OCI-LY1 (cell line): ENCODE results near the gene FETUB.
A peak's percentile ranks its signal among the peaks of the same experiment; 100 is the strongest.

Experiments
- H2AFZ ChIP-seq: fragments of 200-600 bp; sonication (generic), shearing (Covaris generic); 2 replicates; pipeline ENCODE4 v1.6.0; 2014; ENCODE audit warnings: antibody characterized with exemption, mild to moderate bottlenecking, low read length
- H3F3A ChIP-seq: fragments of 200-600 bp; sonication (generic), shearing (Covaris generic); 2 replicates; pipeline ENCODE4 v1.6.0; 2014; ENCODE audit warnings: mild to moderate bottlenecking, antibody characterized with exemption, low read length, moderate library complexity; ENCODE audit not compliant: insufficient read depth
- H3K27ac ChIP-seq: fragments of 200-600 bp; sonication (generic); 2 replicates; pipeline ENCODE4 v1.5.1; 2014; ENCODE audit warnings: low read length, mixed run types, mild to moderate bottlenecking, low read depth; ENCODE audit not compliant: poor library complexity, severe bottlenecking
- H3K27me3 ChIP-seq: fragments of 200-600 bp; sonication (generic); 2 replicates; pipeline ENCODE4 v1.6.0; 2014; ENCODE audit warnings: antibody characterized with exemption, mild to moderate bottlenecking, low read length, moderate library complexity; ENCODE audit not compliant: insufficient read depth
- H3K36me3 ChIP-seq: fragments of 200-600 bp; sonication (generic); 2 replicates; pipeline ENCODE4 v1.6.1; 2014; ENCODE audit warnings: mild to moderate bottlenecking, antibody characterized with exemption, low read length, moderate library complexity, mixed read lengths; ENCODE audit not compliant: insufficient read depth
- H3K4me1 ChIP-seq: fragments of 200-600 bp; sonication (generic); 2 replicates; pipeline ENCODE4 v1.5.1; 2014; ENCODE audit warnings: mild to moderate bottlenecking, low read length, moderate library complexity; ENCODE audit not compliant: insufficient read depth, severe bottlenecking
- H3K4me2 ChIP-seq: fragments of 200-600 bp; sonication (generic), shearing (Covaris generic); 2 replicates; pipeline ENCODE4 v1.6.1; 2014; ENCODE audit warnings: low read length
- H3K4me3 ChIP-seq: fragments of 200-600 bp; sonication (generic); 2 replicates; pipeline ENCODE4 v1.5.1; 2014; ENCODE audit warnings: low read length, low read depth, mild to moderate bottlenecking, mixed read lengths; ENCODE audit not compliant: poor library complexity, severe bottlenecking
- H3K79me2 ChIP-seq: fragments of 200-600 bp; shearing (Covaris generic); 2 replicates; pipeline ENCODE4 v1.6.1; 2016; ENCODE audit warnings: mixed run types, low read length, mixed read lengths; ENCODE audit not compliant: insufficient read depth
- H3K9ac ChIP-seq: fragments of 200-600 bp; sonication (generic), shearing (Covaris generic); 2 replicates; pipeline ENCODE4 v1.6.1; 2014; ENCODE audit warnings: mild to moderate bottlenecking, low read length, mixed read lengths
- H3K9me2 ChIP-seq: fragments of 200-600 bp; sonication (generic), shearing (Covaris generic); 2 replicates; pipeline ENCODE4 v1.6.1; 2014; ENCODE audit warnings: low read depth, mild to moderate bottlenecking, low read length, mixed read lengths
- H3K9me3 ChIP-seq: fragments of 200-600 bp; shearing (Covaris generic); 2 replicates; pipeline ENCODE4 v1.6.1; 2014; ENCODE audit warnings: low read length, mixed read lengths
- H4K20me1 ChIP-seq: fragments of 200-600 bp; sonication (generic), shearing (Covaris generic); 2 replicates; pipeline ENCODE4 v1.6.0; 2016; ENCODE audit warnings: mild to moderate bottlenecking, low read length; ENCODE audit not compliant: insufficient read depth
- CTCF ChIP-seq: fragments of 200-600 bp; sonication (generic), shearing (Covaris generic); IDR thresholded peaks from 2 replicates; pipeline ENCODE4 v1.5.1; 2017; ENCODE audit warnings: mild to moderate bottlenecking, antibody characterized with exemption, low read length, moderate library complexity, mixed read lengths
- EZH2 ChIP-seq: fragments of 200-600 bp; sonication (generic), shearing (Covaris generic); IDR thresholded peaks from 2 replicates; pipeline ENCODE4 v1.8.0; 2017; ENCODE audit warnings: borderline replicate concordance, mixed run types, mild to moderate bottlenecking, antibody characterized with exemption, low read length, moderate library complexity, mixed read lengths

Gene FETUB

DNA sequence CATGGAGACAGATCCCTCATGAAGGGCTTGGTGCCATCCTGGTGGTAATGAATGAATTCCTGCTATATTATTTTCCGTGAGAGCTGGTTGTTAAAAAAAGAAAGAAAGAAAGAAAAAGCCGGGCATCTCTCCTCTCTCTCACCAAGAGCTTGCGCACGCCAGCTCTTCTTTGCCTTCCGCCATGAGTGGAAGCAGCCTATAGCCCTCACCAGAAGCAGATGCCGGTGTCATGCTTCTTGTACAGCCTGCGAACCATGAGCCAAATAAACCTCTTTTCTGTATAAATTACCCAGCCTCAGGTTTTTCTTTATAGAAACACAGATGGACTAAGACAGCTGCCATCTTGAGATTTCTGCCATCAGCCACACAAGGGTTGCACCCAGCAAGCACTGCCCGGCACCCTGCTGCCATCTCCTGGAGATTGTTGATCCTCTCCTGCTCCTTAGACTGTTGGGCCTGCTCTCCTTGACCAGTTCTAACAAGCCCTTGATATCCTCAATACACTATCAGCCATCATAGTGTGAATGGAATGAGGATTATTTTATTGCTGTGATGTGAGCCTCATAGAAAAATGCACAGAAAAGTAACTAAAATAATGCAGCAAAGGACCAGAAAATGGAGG, 30.8 kb upstream of the FETUB start:
- H3K4me3 ChIP-seq, result no peak overlapping the region
- no peaks in the 10 kb centered on the region for H3K9me3 ChIP-seq
- no peaks in the 10 kb centered on the region for H3K79me2 ChIP-seq
- H3K9me2 ChIP-seq, result no peaks in the 10 kb centered on the region
- 0 out of 2 replicates have a peak, but pooled peaks cover 5% of the 10 kb centered on the region for H3K27me3 ChIP-seq
- H3K27ac ChIP-seq, result no peak overlapping the region
- H3K4me2 ChIP-seq, result no peak overlapping the region
- H3K9ac ChIP-seq, result no peak overlapping the region
- no peaks in the 10 kb centered on the region for H4K20me1 ChIP-seq
- no peak overlapping the region for H2AFZ ChIP-seq
- H3F3A ChIP-seq, result no peaks in the 10 kb centered on the region
- peak; percentile 78 for TF ChIP-seq CTCF
- TF ChIP-seq EZH2, result no peak
- H3K36me3 ChIP-seq, result no peaks in the 10 kb centered on the region; the same call in 1 of the 2 replicates
- peaks cover 4% of the 10 kb centered on the region for H3K4me1 ChIP-seq

- Histone ChIP-seq H3K9me3 (no peaks in the 10 kb centered on the region), H3K4me2 (no peak overlapping the region), H2AFZ (no peak overlapping the region), H3F3A (no peaks in the 10 kb centered on the region), H3K79me2 (no peaks in the 10 kb centered on the region), H3K4me3 (no peak overlapping the region), H3K9ac (no peak overlapping the region), H3K4me1 (peaks cover 22% of the 10 kb centered on the region), H3K27me3 (0 out of 2 replicates have a peak, but pooled peaks cover 5% of the 10 kb centered on the region), H3K9me2 (no peaks in the 10 kb centered on the region), H3K27ac (no peak overlapping the region), H3K36me3 (no peaks in the 10 kb centered on the region), H4K20me1 (no peaks in the 10 kb centered on the region)
- TF ChIP-seq CTCF (no peak), EZH2 (no peak)
These were observed 28.1 kb upstream of the FETUB start for GRCh38 chr3:186612065-186612464.

DNA sequence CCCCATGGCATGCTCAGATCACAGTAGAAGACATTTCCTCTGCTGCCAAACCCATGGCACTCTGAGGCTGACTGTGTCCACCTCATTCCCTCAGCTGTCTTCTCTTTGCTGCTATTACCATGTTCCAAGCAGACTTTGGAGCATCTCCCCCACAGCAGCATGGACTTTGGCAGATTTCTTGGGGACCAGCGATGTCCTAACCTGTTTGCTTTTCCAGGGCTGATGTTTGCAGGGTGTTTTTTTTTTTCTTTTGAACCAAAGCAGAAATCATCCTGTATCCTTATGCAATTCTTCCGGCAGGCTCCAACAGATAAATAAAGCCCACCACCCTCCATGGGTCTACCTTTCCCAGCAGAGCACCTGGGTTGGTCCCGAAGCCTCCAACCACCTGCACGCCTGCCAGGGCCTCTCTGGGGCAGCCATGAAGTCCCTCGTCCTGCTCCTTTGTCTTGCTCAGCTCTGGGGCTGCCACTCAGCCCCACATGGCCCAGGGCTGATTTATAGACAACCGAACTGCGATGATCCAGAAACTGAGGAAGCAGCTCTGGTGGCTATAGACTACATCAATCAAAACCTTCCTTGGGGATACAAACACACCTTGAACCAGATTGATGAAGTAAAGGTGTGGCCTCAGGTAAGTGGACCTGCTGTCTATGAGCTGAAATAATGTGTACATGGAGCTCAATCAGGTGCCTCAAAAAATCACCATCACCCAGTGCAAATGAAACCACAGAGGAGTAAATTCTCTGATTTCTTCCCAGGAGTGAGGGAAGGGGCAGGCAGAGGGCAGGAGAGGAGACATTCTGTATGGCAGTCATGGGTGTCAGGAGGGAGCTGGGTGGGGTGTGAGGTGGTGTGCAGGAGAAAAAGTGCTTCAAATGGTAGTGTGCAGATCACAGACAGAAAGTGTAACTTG, 27.2 kb upstream of the FETUB start, which contains the start of gene AHSG:
Gene AHSG, plus strand, starts transcription at position 340 of the 916 bp plus-strand sequence. Its CDS starts 82 bp downstream, at position 422.
- H3K36me3 ChIP-seq, result no peaks in the 10 kb centered on the region
- H3K27me3 ChIP-seq, result 0 out of 2 replicates have a peak, but pooled peaks cover 5% of the 10 kb centered on the region
- peaks cover 27% of the 10 kb centered on the region for H3K4me1 ChIP-seq
- H2AFZ ChIP-seq, result no peak within 1 kb of the TSS
- no peaks in the 10 kb centered on the region for H3K9me3 ChIP-seq
- no peaks in the 10 kb centered on the region for H3K79me2 ChIP-seq
- no peak within 1 kb of the TSS for H3K9ac ChIP-seq
- no peak within 1 kb of the TSS for H3K4me3 ChIP-seq
- TF ChIP-seq CTCF, result no peak
- no peak for TF ChIP-seq EZH2
- H3K27ac ChIP-seq, result no peak within 1 kb of the TSS
- H3K4me2 ChIP-seq, result no peak within 1 kb of the TSS
- no peaks in the 10 kb centered on the region for H3K9me2 ChIP-seq
- H4K20me1 ChIP-seq, result no peaks in the 10 kb centered on the region
- H3F3A ChIP-seq, result no peaks in the 10 kb centered on the region
